SK-N-SH (cell line): ENCODE measurements around the gene SHANK1. TPM values are rescaled to one million over a fixed set of nuclear protein-coding genes. Genes with fewer than 3 reads are reported as not detected.

ENCODE experiments used
- CTCF ChIA-PET: fragments of 300-600, 350-600 bp; formaldehyde crosslinking; extraction: SDS; loops from one replicate; lab custom pipeline; 2021; lab: Yijun Ruan, JAX
- POLR2A ChIA-PET: fragments of 350-600 bp; sonication (Branson Sonifier 250); formaldehyde crosslinking; extraction: SDS; loops from one replicate; lab custom pipeline; 2020; ENCODE audit warnings: antibody characterized with exemption, inconsistent platforms; lab: Yijun Ruan, JAX
- DNase-seq: peaks from one replicate; pipeline ENCODE4 v3.0.0; 2012
- H2AFZ ChIP-seq: fragments of 200-600 bp; sonication (generic); 2 replicates; pipeline ENCODE4 v1.8.1; 2016; ENCODE audit warnings: antibody characterized with exemption, mild to moderate bottlenecking, low read depth
- H3F3A ChIP-seq: fragments of 200-600 bp; sonication (generic); replicated peaks from 2 replicates; pipeline ENCODE3; 2016; ENCODE audit warnings: antibody characterized with exemption, mild to moderate bottlenecking; ENCODE audit not compliant: insufficient read depth
- H3K27ac ChIP-seq, 2 experiments: fragments of 200-500 bp in 1 of 2; fragments of 200-600 bp in 1 of 2; sonication (Bioruptor generic) in 1 of 2; sonication (generic), shearing (Covaris generic) in 1 of 2; 2 replicates each; pipeline versions ENCODE4 v1.5.1 to v1.6.1; 2014 to 2016; ENCODE audit warnings: low read depth in 2 of 2, inconsistent platforms in 1 of 2, low read length in 1 of 2, mild to moderate bottlenecking in 1 of 2, mixed read lengths in 1 of 2
- H3K27me3 ChIP-seq: fragments of 200-600 bp; sonication (generic), shearing (Covaris generic); 2 replicates; pipeline ENCODE4 v1.6.1; 2016; ENCODE audit warnings: mixed run types; ENCODE audit not compliant: insufficient read depth
- H3K36me3 ChIP-seq, 2 experiments: fragments of 200-500 bp in 1 of 2; fragments of 200-600 bp in 1 of 2; sonication (Bioruptor generic) in 1 of 2; sonication (generic) in 1 of 2; replicated peaks in 1 of 2; 2 replicates each; pipeline versions ENCODE3 to v1.5.1; 2014 to 2016; ENCODE audit warnings: low read length in 1 of 2, mild to moderate bottlenecking in 1 of 2; ENCODE audit not compliant: insufficient read depth in 2 of 2, control insufficient read depth in 1 of 2
- H3K4me1 ChIP-seq, 2 experiments: fragments of 200-500 bp in 1 of 2; fragments of 200-600 bp in 1 of 2; sonication (Bioruptor generic) in 1 of 2; sonication (generic), shearing (Covaris generic) in 1 of 2; 2 replicates each; pipeline versions ENCODE4 v1.5.1 to v1.6.1; 2014 to 2016; ENCODE audit warnings: low read depth in 1 of 2, low read length in 1 of 2, mixed run types in 1 of 2; ENCODE audit not compliant: insufficient read depth in 2 of 2, control insufficient read depth in 1 of 2
- H3K4me2 ChIP-seq: fragments of 200-600 bp; sonication (generic), shearing (Covaris generic); 2 replicates; pipeline ENCODE4 v1.6.1; 2017; ENCODE audit warnings: mixed run types
- H3K4me3 ChIP-seq, 2 experiments: fragments of 200-500 bp in 1 of 2; fragments of 200-600 bp in 1 of 2; sonication (Bioruptor generic) in 1 of 2; sonication (generic), shearing (Covaris generic) in 1 of 2; 2 replicates each; pipeline versions ENCODE4 v1.5.1 to v1.8.1; 2014 to 2016; ENCODE audit warnings: low read depth in 2 of 2, inconsistent platforms in 1 of 2, low read length in 1 of 2, mild to moderate bottlenecking in 1 of 2, mixed read lengths in 1 of 2, moderate library complexity in 1 of 2
- H3K79me2 ChIP-seq: fragments of 200-600 bp; sonication (generic); 2 replicates; pipeline ENCODE4 v1.8.1; 2017; ENCODE audit warnings: mild to moderate bottlenecking; ENCODE audit not compliant: insufficient read depth
- H3K9ac ChIP-seq: fragments of 200-600 bp; sonication (generic); 2 replicates; pipeline ENCODE4 v1.6.1; 2017; ENCODE audit warnings: mixed run types
- H3K9me2 ChIP-seq: fragments of 200-600 bp; sonication (generic); 2 replicates; pipeline ENCODE4 v1.6.1; 2017; ENCODE audit warnings: mixed run types
- H3K9me3 ChIP-seq: fragments of 200-600 bp; sonication (generic); 2 replicates; pipeline ENCODE4 v1.6.1; 2017; ENCODE audit warnings: mixed run types, mild to moderate bottlenecking, moderate library complexity
- H4K20me1 ChIP-seq: fragments of 200-600 bp; sonication (generic); 2 replicates; pipeline ENCODE4 v1.6.1; 2017; ENCODE audit warnings: mild to moderate bottlenecking, mixed run types; ENCODE audit not compliant: insufficient read depth
- CHD2 ChIP-seq: fragments of 150-350 bp; IDR thresholded peaks from 2 replicates; pipeline ENCODE4 v1.6.1; 2018; ENCODE audit warnings: low read length; ENCODE audit not compliant: partially characterized antibody
- EP300 ChIP-seq, 2 experiments: IDR thresholded peaks; 2 replicates each; pipeline versions ENCODE4 v1.4.0 to v1.6.1; 2012; ENCODE audit warnings: borderline replicate concordance in 1 of 2, low read depth in 1 of 2, low read length in 1 of 2
- POLR2AphosphoS5 ChIP-seq: IDR thresholded peaks from 2 replicates; pipeline ENCODE4 v1.6.1; 2012; ENCODE audit warnings: low read depth, low read length
- RAD21 ChIP-seq: IDR thresholded peaks from 2 replicates; pipeline ENCODE4 v1.6.1; 2012; ENCODE audit warnings: mild to moderate bottlenecking, low read length
- RCOR1 ChIP-seq: fragments of 150-350 bp; IDR thresholded peaks from 2 replicates; pipeline ENCODE4 v1.6.1; 2017; ENCODE audit warnings: antibody characterized with exemption, low read length
- RXRA ChIP-seq: IDR thresholded peaks from 2 replicates; pipeline ENCODE4 v1.4.0; 2012; ENCODE audit warnings: low read depth, mild to moderate bottlenecking, borderline replicate concordance
- SIN3A ChIP-seq: IDR thresholded peaks from 2 replicates; pipeline ENCODE4 v1.6.1; 2012; ENCODE audit warnings: low read depth, mild to moderate bottlenecking, low read length, moderate library complexity, borderline replicate concordance
- SMC3 ChIP-seq: IDR thresholded peaks from 2 replicates; pipeline ENCODE4 v1.6.1; 2012; ENCODE audit warnings: low read depth, low read length, improper control_type of control experiment
- TAF1 ChIP-seq: IDR thresholded peaks from 2 replicates; pipeline ENCODE4 v1.6.1; 2012; ENCODE audit warnings: low read depth, mild to moderate bottlenecking, low read length, moderate library complexity, borderline replicate concordance
- TCF12 ChIP-seq: IDR thresholded peaks from 2 replicates; pipeline ENCODE4 v1.4.0; 2012
- whole genome bisulfite sequencing: methylation state at CpG from one replicate; pipeline ENCODE4 v1.1.6; 2017; ENCODE audit warnings: low lambda C conversion rate; 5-methylcytosine and 5-hydroxymethylcytosine counted together
- polyA plus RNA-seq, 3 experiments: library from polyadenylated mRNA; depleted of rRNA; stranded (reverse); fragments of >200 nt; gene quantifications; 2 replicates each; pipeline ENCODE4 v1.2.3, GENCODE V29; 2012
- TF ChIP-seq, protein P1 (sequence below): fragments of 150-350 bp; IDR thresholded peaks from 2 replicates; pipeline ENCODE4 v1.6.1; 2017; ENCODE audit warnings: antibody characterized with exemption, low read length, low read depth, borderline replicate concordance
- TF ChIP-seq, protein P2 (sequence below): IDR thresholded peaks from 2 replicates; pipeline ENCODE4 v1.4.0; 2012; ENCODE audit warnings: low read depth, borderline replicate concordance
- TF ChIP-seq, protein P3 (sequence below): fragments of 150-350 bp; IDR thresholded peaks from 2 replicates; pipeline ENCODE4 v1.6.1; 2016; ENCODE audit warnings: mild to moderate bottlenecking, low read depth, low read length
- TF ChIP-seq, protein P4 (sequence below): IDR thresholded peaks from 2 replicates; pipeline ENCODE4; 2012
- TF ChIP-seq, protein P5 (sequence below): IDR thresholded peaks from 2 replicates; pipeline ENCODE4 v1.6.1; 2012; ENCODE audit warnings: mild to moderate bottlenecking, low read depth, low read length, moderate library complexity

The SHANK1 gene
- polyA plus RNA-seq, 1 of the 3 experiments (the other 2 are of a cell fraction), result 0.28 TPM

DNA sequence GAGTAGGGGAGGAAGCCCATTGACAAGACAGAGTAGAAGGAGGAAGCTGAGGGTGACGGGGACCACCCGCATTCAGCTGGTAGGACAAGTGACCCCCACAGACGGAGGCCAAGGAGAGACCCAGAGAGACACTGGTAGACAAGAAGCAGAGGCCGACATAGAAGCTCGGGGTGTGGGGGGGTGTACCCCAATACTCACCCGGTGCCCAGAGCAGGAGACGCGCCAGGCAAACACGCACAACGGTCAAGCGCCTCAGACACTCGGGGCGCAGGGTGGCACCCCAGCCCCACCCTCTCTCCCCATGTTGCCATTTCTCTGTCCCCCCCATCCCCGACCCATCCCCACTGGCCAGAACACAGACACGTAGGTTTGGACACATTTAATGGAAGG, 23.5 kb downstream of the SHANK1 start:
- Histone ChIP-seq H3K36me3 (no peaks in the 10 kb centered on the region), H3K27ac (peak overlapping the region in 1 of 2 experiments; percentile 90; a peak in 2 of 4 replicates), H3K79me2 (no peaks in the 10 kb centered on the region), H3K4me1 (peaks cover 0 to 8% of the 10 kb centered on the region in 2 experiments; a peak in 1 of 4 replicates), H3K9me3 (no peaks in the 10 kb centered on the region), H3K27me3 (peaks cover 19% of the 10 kb centered on the region), H3F3A (no peaks in the 10 kb centered on the region), H3K9me2 (no peaks in the 10 kb centered on the region), H2AFZ (no peak overlapping the region), H3K9ac (no peak overlapping the region), H3K4me3 (peak overlapping the region in 1 of 2 experiments; percentile 43; a peak in 2 of 4 replicates), H4K20me1 (0 out of 2 replicates have a peak, but pooled peaks cover 3% of the 10 kb centered on the region), H3K4me2 (no peak overlapping the region)
- 69% methylated on average over 15 of the region's 15 CpGs for WGBS
- no peak for DNase-seq
- POLR2A ChIA-PET, result interaction anchor here (1.0 to 1.5 kb wide), 4 partner anchors 8 to 380 kb away, joined by 3 to 5 read pairs (median 4); no protein-coding TSS in a partner anchor
- CTCF ChIA-PET, result interaction anchor here (1.0 to 3.0 kb wide), 5 partner anchors 9 to 29 kb away, joined by 3 to 20 read pairs (median 5); no protein-coding TSS in a partner anchor
- TF ChIP-seq, protein P1, sequence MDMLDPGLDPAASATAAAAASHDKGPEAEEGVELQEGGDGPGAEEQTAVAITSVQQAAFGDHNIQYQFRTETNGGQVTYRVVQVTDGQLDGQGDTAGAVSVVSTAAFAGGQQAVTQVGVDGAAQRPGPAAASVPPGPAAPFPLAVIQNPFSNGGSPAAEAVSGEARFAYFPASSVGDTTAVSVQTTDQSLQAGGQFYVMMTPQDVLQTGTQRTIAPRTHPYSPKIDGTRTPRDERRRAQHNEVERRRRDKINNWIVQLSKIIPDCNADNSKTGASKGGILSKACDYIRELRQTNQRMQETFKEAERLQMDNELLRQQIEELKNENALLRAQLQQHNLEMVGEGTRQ, result no peak
- TF ChIP-seq RCOR1 (no peak), RXRA (no peak)
- TF ChIP-seq, protein P2, sequence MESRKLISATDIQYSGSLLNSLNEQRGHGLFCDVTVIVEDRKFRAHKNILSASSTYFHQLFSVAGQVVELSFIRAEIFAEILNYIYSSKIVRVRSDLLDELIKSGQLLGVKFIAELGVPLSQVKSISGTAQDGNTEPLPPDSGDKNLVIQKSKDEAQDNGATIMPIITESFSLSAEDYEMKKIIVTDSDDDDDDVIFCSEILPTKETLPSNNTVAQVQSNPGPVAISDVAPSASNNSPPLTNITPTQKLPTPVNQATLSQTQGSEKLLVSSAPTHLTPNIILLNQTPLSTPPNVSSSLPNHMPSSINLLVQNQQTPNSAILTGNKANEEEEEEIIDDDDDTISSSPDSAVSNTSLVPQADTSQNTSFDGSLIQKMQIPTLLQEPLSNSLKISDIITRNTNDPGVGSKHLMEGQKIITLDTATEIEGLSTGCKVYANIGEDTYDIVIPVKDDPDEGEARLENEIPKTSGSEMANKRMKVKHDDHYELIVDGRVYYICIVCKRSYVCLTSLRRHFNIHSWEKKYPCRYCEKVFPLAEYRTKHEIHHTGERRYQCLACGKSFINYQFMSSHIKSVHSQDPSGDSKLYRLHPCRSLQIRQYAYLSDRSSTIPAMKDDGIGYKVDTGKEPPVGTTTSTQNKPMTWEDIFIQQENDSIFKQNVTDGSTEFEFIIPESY, result no peak

DNA sequence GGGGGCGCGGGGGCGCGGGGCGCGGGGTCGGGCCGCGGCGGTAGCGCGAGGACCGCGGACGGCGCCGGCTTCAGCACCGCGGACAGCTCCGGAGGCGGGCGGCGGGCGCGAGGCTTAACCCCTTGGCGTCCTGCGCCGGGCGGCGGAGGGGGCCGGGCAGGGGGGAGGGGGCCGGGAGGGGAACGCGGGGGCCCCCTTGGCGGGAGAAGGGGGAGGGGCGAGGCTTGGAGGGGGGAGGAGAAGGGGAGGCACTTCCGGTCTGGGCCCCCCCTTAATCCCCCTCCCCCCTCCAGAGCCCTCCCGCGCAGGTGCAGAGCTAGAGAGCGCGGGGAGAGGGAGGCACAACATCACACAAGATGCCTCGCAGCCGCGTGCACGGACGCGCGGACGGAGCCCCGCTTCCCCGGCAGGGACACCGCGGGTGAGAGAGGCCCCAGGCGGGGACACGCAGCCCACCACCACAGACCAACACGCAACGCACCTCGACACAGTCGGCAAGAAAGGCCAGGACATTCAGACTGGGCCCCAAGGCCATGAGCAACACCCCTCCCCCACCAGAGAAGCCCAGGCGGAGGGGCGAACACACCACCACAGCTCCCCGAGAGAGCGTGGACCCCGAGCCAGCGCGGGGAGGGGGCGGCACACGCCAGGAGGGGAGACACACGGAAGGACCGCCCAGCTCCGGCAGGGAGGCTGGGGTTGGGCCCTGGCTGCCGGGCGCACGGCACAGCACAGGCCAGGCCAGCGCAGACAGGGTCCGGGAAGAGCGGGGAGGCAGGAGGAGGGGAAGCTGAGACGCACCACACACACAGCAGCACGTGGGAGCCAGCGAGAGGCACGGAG, 24.1 kb downstream of the SHANK1 start:
- Histone ChIP-seq H3K79me2 (no peaks in the 10 kb centered on the region), H4K20me1 (0 out of 2 replicates have a peak, but pooled peaks cover 3% of the 10 kb centered on the region), H3K4me3 (peak overlapping the region in 1 of 2 experiments; percentile 43; a peak in 2 of 4 replicates), H2AFZ (no peak overlapping the region), H3F3A (no peaks in the 10 kb centered on the region), H3K9ac (no peak overlapping the region), H3K9me2 (no peaks in the 10 kb centered on the region), H3K4me2 (no peak overlapping the region), H3K4me1 (peaks cover 0 to 8% of the 10 kb centered on the region in 2 experiments; a peak in 1 of 4 replicates), H3K9me3 (no peaks in the 10 kb centered on the region), H3K36me3 (no peaks in the 10 kb centered on the region), H3K27ac (peak overlapping the region in 1 of 2 experiments; percentile 90; a peak in 2 of 4 replicates), H3K27me3 (peaks cover 19% of the 10 kb centered on the region)
- peak; percentile 97 for DNase-seq
- CTCF ChIA-PET, result interaction anchor here (1.0 to 3.0 kb wide), 5 partner anchors 10 to 29 kb away, joined by 3 to 20 read pairs (median 5); no protein-coding TSS in a partner anchor
- WGBS, result 7% methylated on average over 25 of the region's 81 CpGs
- POLR2A ChIA-PET, result interaction anchor here (0.8 to 1.5 kb wide), 5 partner anchors 9 to 380 kb away, joined by 3 to 5 read pairs (median 4); no protein-coding TSS in a partner anchor
- no peak for TF ChIP-seq SMC3
- no peak for TF ChIP-seq RCOR1
- TF ChIP-seq RAD21, result no peak
- TF ChIP-seq CHD2, result peak; percentile 44
- TF ChIP-seq EP300 (IDR thresholded peaks at IDR 0.05; ENCODE audit: borderline replicate concordance in 1 of 2, low read depth in 1 of 2, low read length in 1 of 2), result no peak
- TF ChIP-seq, protein P3, sequence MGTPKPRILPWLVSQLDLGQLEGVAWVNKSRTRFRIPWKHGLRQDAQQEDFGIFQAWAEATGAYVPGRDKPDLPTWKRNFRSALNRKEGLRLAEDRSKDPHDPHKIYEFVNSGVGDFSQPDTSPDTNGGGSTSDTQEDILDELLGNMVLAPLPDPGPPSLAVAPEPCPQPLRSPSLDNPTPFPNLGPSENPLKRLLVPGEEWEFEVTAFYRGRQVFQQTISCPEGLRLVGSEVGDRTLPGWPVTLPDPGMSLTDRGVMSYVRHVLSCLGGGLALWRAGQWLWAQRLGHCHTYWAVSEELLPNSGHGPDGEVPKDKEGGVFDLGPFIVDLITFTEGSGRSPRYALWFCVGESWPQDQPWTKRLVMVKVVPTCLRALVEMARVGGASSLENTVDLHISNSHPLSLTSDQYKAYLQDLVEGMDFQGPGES, result no peak
- TF ChIP-seq, protein P4, sequence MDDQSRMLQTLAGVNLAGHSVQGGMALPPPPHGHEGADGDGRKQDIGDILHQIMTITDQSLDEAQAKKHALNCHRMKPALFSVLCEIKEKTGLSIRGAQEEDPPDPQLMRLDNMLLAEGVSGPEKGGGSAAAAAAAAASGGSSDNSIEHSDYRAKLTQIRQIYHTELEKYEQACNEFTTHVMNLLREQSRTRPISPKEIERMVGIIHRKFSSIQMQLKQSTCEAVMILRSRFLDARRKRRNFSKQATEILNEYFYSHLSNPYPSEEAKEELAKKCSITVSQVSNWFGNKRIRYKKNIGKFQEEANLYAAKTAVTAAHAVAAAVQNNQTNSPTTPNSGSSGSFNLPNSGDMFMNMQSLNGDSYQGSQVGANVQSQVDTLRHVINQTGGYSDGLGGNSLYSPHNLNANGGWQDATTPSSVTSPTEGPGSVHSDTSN, result no peak
- no peak for TF ChIP-seq SIN3A
- no peak for TF ChIP-seq TAF1
- no peak for TF ChIP-seq TCF12
- TF ChIP-seq, protein P5, sequence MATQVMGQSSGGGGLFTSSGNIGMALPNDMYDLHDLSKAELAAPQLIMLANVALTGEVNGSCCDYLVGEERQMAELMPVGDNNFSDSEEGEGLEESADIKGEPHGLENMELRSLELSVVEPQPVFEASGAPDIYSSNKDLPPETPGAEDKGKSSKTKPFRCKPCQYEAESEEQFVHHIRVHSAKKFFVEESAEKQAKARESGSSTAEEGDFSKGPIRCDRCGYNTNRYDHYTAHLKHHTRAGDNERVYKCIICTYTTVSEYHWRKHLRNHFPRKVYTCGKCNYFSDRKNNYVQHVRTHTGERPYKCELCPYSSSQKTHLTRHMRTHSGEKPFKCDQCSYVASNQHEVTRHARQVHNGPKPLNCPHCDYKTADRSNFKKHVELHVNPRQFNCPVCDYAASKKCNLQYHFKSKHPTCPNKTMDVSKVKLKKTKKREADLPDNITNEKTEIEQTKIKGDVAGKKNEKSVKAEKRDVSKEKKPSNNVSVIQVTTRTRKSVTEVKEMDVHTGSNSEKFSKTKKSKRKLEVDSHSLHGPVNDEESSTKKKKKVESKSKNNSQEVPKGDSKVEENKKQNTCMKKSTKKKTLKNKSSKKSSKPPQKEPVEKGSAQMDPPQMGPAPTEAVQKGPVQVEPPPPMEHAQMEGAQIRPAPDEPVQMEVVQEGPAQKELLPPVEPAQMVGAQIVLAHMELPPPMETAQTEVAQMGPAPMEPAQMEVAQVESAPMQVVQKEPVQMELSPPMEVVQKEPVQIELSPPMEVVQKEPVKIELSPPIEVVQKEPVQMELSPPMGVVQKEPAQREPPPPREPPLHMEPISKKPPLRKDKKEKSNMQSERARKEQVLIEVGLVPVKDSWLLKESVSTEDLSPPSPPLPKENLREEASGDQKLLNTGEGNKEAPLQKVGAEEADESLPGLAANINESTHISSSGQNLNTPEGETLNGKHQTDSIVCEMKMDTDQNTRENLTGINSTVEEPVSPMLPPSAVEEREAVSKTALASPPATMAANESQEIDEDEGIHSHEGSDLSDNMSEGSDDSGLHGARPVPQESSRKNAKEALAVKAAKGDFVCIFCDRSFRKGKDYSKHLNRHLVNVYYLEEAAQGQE, result peak; percentile 93
- no peak for TF ChIP-seq POLR2AphosphoS5
